ENCODE results near the gene CRYBG2.

Gene CRYBG2

DNA sequence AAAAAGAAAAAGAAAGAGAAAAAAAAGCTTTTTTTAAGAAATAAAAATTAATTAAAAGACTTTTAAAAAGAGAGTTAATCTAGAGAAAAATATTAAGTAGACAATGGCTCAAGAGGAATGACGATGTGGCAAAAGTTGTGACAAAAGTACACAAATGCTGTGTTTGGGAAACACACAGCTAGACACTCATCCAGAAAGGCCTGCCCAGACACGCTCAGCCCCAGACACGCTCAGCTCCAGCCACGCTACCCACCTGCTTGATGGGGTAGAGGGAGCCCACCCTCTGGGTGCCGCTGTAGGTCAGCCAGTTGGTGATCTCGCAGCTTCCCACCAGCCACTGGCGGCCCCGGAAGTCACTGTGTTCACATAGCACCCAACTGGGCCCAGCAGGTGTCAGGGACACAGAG lies 26.0 kb downstream of the CRYBG2 start:
- Histone ChIP-seq H3K27me3 (no peaks in the 10 kb centered on the region), H3K4me1 (ENCODE audit: control insufficient read depth in 1 of 2, insufficient read depth in 1 of 2, low read depth in 1 of 2, low read length in 1 of 2) (peaks cover under 1 to 3% of the 10 kb centered on the region in 2 experiments), H3K27ac (no peak overlapping the region), H3K9me3 (no peaks in the 10 kb centered on the region), H3K4me3 (ENCODE audit: low read depth in 1 of 2, low read length in 1 of 2) (no peak overlapping the region), H3K36me3 (peaks cover 77% of the 10 kb centered on the region)
- TF ChIP-seq, protein P1, sequence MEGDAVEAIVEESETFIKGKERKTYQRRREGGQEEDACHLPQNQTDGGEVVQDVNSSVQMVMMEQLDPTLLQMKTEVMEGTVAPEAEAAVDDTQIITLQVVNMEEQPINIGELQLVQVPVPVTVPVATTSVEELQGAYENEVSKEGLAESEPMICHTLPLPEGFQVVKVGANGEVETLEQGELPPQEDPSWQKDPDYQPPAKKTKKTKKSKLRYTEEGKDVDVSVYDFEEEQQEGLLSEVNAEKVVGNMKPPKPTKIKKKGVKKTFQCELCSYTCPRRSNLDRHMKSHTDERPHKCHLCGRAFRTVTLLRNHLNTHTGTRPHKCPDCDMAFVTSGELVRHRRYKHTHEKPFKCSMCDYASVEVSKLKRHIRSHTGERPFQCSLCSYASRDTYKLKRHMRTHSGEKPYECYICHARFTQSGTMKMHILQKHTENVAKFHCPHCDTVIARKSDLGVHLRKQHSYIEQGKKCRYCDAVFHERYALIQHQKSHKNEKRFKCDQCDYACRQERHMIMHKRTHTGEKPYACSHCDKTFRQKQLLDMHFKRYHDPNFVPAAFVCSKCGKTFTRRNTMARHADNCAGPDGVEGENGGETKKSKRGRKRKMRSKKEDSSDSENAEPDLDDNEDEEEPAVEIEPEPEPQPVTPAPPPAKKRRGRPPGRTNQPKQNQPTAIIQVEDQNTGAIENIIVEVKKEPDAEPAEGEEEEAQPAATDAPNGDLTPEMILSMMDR (IDR thresholded peaks at IDR 0.05), result no peak

DNA sequence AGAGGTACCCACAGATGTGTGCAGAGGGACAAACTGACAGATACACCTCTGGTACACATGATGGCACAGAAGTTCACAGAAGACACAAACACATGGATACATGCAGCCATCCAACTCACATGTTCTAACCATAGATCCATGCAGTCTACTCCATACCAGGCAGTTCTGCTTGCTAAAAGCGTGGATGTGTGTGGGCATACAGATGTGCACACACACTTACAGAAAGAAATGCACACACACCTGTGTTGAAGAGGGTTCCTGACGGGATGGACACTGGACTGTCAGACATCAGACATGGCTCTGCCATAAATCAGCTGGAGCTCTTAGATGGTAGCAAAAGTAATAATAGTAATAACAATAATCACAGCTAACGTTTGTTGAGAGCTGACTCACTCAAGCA lies 29.4 kb downstream of the CRYBG2 start:
- Histone ChIP-seq H3K4me1 (ENCODE audit: control insufficient read depth in 1 of 2, insufficient read depth in 1 of 2, low read depth in 1 of 2, low read length in 1 of 2) (peaks cover 11 to 22% of the 10 kb centered on the region in 2 experiments), H3K36me3 (peaks cover 71% of the 10 kb centered on the region), H3K27me3 (no peaks in the 10 kb centered on the region), H3K27ac (no peak overlapping the region), H3K9me3 (no peaks in the 10 kb centered on the region), H3K4me3 (ENCODE audit: low read depth in 1 of 2, low read length in 1 of 2) (no peak overlapping the region)
- TF ChIP-seq, protein P1 (IDR thresholded peaks at IDR 0.05), result no peak

DNA sequence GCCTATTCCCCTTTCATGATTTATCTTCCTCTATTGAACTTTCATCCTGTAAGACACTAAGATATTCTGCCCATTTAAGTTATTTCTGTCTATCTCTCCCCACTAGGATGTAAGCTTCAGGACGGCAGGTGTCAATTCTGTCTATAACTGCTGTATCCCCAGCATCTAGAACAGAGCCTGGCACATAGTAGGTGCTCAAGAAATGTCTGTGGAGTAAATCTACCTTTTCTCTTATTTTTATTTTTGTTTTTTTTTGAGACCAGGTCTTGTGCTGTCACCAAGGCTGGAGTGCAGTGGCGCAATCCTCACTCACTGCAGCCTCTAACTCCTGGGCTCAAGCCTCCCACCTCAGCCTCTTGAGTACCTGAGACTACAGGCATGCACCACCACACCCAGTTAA lies 30.5 kb downstream of the CRYBG2 start:
- peaks cover 64% of the 10 kb centered on the region for H3K36me3 ChIP-seq
- H3K27ac ChIP-seq, result no peak overlapping the region

DNA sequence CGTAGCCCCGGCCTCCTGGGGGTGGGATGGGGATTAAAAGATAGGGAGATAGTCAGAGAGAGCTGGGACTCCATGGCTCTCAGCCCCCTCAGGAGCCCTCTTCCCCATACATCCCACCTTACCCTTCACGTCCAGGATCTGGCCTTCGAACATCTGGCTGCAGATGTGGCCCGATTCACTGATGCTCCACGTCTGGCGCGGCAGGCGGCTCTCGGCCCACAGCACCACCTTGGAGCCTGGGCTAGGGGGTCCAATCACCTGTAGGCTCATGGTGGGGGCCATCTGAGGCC lies 31.9 kb downstream of the CRYBG2 start:
- H3K4me3 ChIP-seq (ENCODE audit: low read depth in 1 of 2, low read length in 1 of 2), result no peak overlapping the region
- peaks cover 33 to 47% of the 10 kb centered on the region in 2 experiments for H3K4me1 ChIP-seq (ENCODE audit: control insufficient read depth in 1 of 2, insufficient read depth in 1 of 2, low read depth in 1 of 2, low read length in 1 of 2)
- peaks cover 50% of the 10 kb centered on the region for H3K36me3 ChIP-seq
- no peaks in the 10 kb centered on the region for H3K9me3 ChIP-seq
- H3K27me3 ChIP-seq, result no peaks in the 10 kb centered on the region
- H3K27ac ChIP-seq, result peak overlapping the region; percentile 4
- TF ChIP-seq, protein P1 (IDR thresholded peaks at IDR 0.05), result no peak

More for the DNA sequence above, 30.5 kb downstream of the CRYBG2 start:
- Histone ChIP-seq H3K4me1 (ENCODE audit: control insufficient read depth in 1 of 2, insufficient read depth in 1 of 2, low read depth in 1 of 2, low read length in 1 of 2) (peaks cover 19 to 33% of the 10 kb centered on the region in 2 experiments), H3K27me3 (no peaks in the 10 kb centered on the region), H3K9me3 (no peaks in the 10 kb centered on the region), H3K4me3 (ENCODE audit: low read depth in 1 of 2, low read length in 1 of 2) (no peak overlapping the region)
- TF ChIP-seq, protein P1 (IDR thresholded peaks at IDR 0.05), result no peak

DNA sequence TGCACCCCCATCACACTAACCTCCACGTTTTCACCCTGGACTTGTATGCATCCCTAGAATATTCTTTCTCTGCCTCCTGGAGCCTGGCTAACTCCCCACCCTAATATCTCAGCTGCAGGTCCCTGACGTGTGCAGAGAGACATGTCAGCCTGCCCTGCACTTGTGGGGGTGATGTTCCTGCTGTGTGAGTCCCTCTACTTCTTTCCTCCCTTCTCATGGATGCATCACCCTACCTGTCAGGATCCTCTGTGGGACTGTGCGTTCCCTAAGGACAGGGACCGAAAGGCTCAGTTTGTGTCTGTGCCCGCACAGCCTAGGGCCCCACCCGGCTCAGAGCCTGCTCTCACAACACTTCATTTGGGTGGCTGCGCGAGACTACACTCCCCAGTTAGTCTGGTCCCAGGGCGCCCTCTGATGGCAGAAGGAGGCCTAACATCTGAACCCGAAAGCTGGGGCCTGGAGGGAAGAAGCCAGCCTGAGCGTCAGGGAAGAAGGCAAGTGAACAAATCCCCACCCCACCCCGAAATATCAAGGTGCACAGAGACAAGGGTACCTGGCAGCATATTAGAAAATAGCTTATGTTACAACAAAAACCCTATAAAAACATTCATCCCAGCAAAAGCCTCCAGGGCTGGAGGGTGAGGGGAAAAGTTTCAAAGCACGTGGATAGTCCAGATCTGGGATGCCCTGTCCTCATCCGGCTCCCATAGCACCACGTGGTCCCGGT lies 32.5 kb downstream of the CRYBG2 start:
- H3K36me3 ChIP-seq, result peaks cover 45% of the 10 kb centered on the region
- H3K4me3 ChIP-seq (ENCODE audit: low read depth in 1 of 2, low read length in 1 of 2), result no peak overlapping the region
- TF ChIP-seq, protein P1 (IDR thresholded peaks at IDR 0.05), result peak; percentile 97
- H3K27me3 ChIP-seq, result no peaks in the 10 kb centered on the region
- H3K4me1 ChIP-seq (ENCODE audit: control insufficient read depth in 1 of 2, insufficient read depth in 1 of 2, low read depth in 1 of 2, low read length in 1 of 2), result peaks cover 38 to 52% of the 10 kb centered on the region in 2 experiments
- H3K9me3 ChIP-seq, result no peaks in the 10 kb centered on the region
- H3K27ac ChIP-seq, result peak overlapping the region; percentile 4

Data from neutrophil (primary cell).